Measurements from ENCODE around the gene SCUBE2.
"Not testable (repeated sequence)": the region's sequence is repeated elsewhere in the genome, so short reads cannot be mapped to it uniquely, and the experiment has no call there.

SCUBE2 gene

DNA sequence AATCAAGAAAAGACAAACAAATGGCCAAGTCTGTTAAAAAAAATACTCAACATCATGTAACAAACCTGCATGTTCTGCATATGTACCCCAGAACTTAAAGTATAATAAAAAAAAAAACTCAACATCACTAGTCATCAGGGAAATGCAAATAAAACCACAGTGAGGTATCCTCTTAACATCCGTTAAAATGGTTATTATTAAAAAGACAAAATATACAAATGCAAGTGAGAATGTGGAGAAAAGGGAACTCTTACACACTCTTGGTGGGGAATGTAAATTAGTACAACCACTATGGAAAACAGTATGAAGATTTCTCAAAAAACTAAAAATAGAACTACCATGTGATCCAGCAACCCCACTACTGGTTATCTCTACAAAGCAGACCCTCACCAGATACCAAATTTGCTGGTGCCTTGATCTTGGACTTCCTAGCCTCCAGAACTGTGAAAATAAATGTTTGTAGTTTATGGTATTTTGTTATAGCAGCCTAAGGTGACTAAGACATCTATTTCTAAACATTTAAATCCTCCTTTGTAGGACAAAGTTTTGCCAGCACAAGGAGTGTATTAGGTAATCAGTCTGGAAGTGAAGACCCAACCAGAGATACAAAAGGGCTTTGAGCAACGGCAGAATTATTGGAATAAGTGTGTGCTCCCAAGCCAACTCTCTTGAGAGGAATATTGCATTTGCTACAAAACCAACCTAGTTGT, 32.4 kb upstream of the SCUBE2 start:
- Mint-ChIP-seq H3K9me3 (no peaks in the 10 kb centered on the region), H3K4me3 (no peak overlapping the region), H3K36me3 (ENCODE audit: low read depth) (no peaks in the 10 kb centered on the region), H3K27ac (no peak overlapping the region), H3K4me1 (ENCODE audit: low read depth) (peaks cover 27% of the 10 kb centered on the region), H3K27me3 (no peaks in the 10 kb centered on the region)
- intact Hi-C loops (cut with micrococcal nuclease) = no loop called here

DNA sequence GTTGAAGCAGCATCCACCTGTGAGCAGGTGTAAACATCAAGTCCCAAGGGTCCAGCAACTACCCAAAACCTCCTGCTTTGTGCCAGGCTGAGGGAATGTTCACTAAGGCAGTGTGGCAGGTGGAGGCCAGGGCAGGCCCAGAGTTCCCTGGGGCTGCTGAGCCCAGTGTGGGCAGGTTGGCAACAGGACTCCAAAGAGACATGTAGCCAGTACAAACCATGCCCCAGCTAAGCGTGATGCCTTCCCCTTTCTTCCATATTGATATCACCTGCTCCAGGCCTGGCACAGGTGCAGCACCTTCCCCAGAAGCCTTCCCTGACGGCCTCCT, 30.0 kb upstream of the SCUBE2 start:
- Mint-ChIP-seq H3K4me1 (ENCODE audit: low read depth) (peaks cover 14% of the 10 kb centered on the region), H3K27me3 (no peaks in the 10 kb centered on the region), H3K36me3 (ENCODE audit: low read depth) (no peaks in the 10 kb centered on the region), H3K9me3 (no peaks in the 10 kb centered on the region), H3K27ac (no peak overlapping the region), H3K4me3 (no peak overlapping the region)
- intact Hi-C loops (cut with micrococcal nuclease) = no loop called here

DNA sequence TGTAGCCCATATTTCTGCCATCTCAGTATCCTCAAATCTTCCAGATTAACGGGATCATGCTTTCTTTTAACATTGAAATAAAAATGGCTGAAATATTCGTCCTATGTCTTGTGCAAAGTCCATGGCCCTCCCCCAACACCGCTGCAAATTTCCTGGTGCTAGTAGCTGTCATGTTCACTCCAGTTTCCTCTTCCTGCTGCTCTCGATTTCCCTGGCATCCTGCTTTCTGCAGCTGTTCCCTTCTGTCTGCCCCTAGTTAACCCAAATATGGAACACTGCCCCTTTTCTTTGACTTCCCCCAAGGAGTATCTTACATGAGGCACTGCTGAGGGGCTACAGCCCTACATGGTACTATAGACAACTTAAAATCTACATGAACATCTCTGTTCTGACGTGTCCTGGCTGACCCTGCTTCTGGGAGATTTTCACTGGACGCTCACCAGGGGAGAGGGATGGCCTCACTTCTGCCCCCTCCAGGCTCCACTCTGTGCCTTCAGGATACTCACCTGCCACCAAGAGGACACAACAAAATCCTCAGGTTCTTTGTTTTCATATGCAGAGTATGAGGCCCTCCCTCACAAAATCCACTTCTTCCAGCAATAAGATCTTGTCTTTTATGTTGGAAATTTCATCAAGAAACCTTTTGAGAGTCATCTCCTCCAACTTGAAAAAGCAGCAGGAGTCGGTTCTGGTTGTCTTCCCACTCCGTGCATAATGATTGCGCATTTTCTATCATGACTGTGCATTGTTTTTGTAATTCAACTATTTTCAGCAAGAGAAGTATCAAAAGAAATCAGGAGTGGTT, 29.5 kb upstream of the SCUBE2 start:
- no peak overlapping the region for H3K27ac Mint-ChIP-seq
- intact Hi-C loops (cut with micrococcal nuclease) = no loop called here
- no peaks in the 10 kb centered on the region for H3K36me3 Mint-ChIP-seq (ENCODE audit: low read depth)
- H3K4me3 Mint-ChIP-seq = no peak overlapping the region
- H3K4me1 Mint-ChIP-seq (ENCODE audit: low read depth) = peaks cover 10% of the 10 kb centered on the region
- no peaks in the 10 kb centered on the region for H3K27me3 Mint-ChIP-seq
- H3K9me3 Mint-ChIP-seq = no peaks in the 10 kb centered on the region

- intact Hi-C loops (cut with micrococcal nuclease) = no loop called here
These were observed 26.9 kb upstream of the SCUBE2 start for GRCh38 chr11:9118277-9118676.

DNA sequence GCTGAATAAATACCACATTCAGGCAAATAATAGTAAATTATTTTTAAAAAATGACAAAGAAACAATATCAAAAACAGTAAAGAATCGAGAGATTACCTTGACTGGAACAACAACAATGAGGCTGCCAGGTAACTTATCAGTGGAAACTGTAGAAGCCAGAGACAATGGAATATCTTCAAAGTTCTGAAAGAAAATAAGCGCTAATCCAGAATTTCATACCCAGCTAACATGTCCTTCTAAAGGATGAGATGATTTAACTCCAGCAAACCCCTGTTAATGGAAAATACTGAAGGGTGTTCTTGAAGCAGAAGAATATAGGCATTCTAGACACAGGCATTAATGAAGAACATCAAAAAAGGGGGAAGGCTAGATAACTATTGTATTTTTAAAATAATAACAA, 20.7 kb upstream of the SCUBE2 start:
- Mint-ChIP-seq H3K4me3 (no peak overlapping the region), H3K36me3 (ENCODE audit: low read depth) (no peaks in the 10 kb centered on the region), H3K9me3 (peaks cover 19% of the 10 kb centered on the region), H3K27ac (no peak overlapping the region), H3K4me1 (ENCODE audit: low read depth) (no peaks in the 10 kb centered on the region), H3K27me3 (peaks cover 1% of the 10 kb centered on the region)
- intact Hi-C loops (cut with micrococcal nuclease) = no loop called here

More at GRCh38 chr11:9118277-9118676, 26.9 kb upstream of the SCUBE2 start:
- H3K27ac Mint-ChIP-seq = no peak overlapping the region
- no peaks in the 10 kb centered on the region for H3K27me3 Mint-ChIP-seq
- no peak overlapping the region for H3K4me3 Mint-ChIP-seq
- H3K36me3 Mint-ChIP-seq (ENCODE audit: low read depth) = no peaks in the 10 kb centered on the region
- H3K4me1 Mint-ChIP-seq (ENCODE audit: low read depth) = no peaks in the 10 kb centered on the region
- no peaks in the 10 kb centered on the region for H3K9me3 Mint-ChIP-seq

DNA sequence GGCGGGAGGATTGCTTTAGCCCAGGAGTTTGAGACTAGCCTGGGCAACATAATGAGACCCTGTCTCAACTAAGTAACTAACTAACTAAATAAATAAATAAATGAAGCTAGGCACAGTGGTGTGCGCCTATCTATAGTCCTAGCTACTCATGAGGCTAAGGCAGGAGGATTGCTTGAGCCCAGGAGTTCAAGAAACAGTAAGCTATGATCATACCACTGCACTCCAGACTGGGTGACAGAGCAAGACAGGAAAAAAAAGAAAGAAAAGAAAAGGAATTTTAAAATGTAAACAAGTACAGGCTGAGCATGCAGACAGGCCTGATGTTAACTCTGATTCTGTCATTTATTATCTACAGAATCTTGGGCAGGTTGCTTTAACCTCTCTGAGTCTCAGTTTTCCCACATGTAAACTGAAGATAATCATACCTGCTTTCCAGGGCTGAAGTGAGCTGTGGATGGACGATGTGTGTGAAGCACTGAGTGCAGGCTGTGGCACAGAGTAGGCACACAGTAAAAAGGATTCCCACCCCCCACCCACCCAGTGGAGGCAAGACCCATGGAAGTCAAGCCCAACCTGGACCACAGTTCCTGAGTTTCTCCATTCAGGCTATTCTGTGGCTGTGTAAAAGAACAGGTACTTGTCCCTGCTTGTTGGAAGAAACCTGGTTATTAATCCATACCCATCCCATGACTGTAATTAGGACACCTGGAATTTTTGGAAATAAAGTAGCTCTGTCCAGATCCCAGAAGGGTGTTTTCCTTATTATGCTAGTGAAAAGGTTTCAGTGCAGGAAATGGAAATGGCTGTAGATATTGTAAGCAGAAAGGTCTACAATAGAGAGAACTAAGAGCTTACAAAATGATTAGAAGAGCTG, 18.7 kb upstream of the SCUBE2 start:
- Mint-ChIP-seq H3K36me3 (ENCODE audit: low read depth) (no peaks in the 10 kb centered on the region), H3K27me3 (peaks cover 1% of the 10 kb centered on the region), H3K4me1 (ENCODE audit: low read depth) (no peaks in the 10 kb centered on the region), H3K9me3 (peaks cover 19% of the 10 kb centered on the region), H3K27ac (no peak overlapping the region), H3K4me3 (no peak overlapping the region)
- intact Hi-C loops (cut with micrococcal nuclease) = no loop called here

GRCh38 chr11:9104580-9104979, 13.2 kb upstream of the SCUBE2 start:
- intact Hi-C loops (cut with micrococcal nuclease) = no loop called here
- Mint-ChIP-seq H3K27ac (no peak overlapping the region), H3K4me1 (ENCODE audit: low read depth) (no peaks in the 10 kb centered on the region), H3K36me3 (ENCODE audit: low read depth) (no peaks in the 10 kb centered on the region), H3K27me3 (peaks cover 5% of the 10 kb centered on the region), H3K9me3 (no peaks in the 10 kb centered on the region), H3K4me3 (no peak overlapping the region)

DNA sequence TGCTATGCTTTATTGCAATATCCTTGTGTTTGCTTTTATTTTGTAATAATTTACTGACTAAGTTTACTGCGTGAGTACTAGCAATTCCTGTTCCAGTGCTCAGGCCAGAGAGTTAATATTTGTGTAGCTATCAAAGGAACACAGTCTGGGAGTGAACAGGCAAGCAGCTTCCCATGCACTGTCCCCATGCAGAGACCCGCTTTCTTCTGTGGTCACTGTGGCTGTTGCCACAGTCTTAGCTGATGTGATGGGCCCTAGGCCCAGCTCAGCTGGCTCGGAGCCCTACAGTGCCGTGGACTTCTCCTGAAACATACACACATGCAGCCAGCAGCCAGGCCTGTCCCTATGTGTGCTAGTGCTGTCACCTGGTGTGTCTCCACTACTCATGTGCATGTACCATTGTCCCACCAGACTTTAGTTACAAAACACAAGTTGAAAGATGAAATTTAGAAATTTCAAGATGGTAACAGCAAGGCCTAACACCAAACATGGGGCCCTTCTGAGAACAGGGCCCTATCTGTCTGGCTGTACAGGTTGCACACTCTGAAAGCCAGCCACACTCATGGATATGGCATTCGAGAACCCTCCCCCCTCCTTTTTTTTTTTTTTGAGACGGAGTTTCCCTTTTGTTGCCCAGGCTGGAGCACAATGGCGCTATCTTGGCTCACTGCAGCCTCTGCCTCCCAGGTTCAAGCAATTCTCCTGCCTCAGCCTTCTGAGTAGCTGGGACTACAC, 12.3 kb upstream of the SCUBE2 start:
- peaks cover 6% of the 10 kb centered on the region for H3K27me3 Mint-ChIP-seq
- no peaks in the 10 kb centered on the region for H3K9me3 Mint-ChIP-seq
- no peaks in the 10 kb centered on the region for H3K36me3 Mint-ChIP-seq (ENCODE audit: low read depth)
- H3K27ac Mint-ChIP-seq = no peak overlapping the region
- intact Hi-C loops (cut with micrococcal nuclease) = no loop called here
- H3K4me3 Mint-ChIP-seq = no peak overlapping the region
- H3K4me1 Mint-ChIP-seq (ENCODE audit: low read depth) = no peaks in the 10 kb centered on the region

DNA sequence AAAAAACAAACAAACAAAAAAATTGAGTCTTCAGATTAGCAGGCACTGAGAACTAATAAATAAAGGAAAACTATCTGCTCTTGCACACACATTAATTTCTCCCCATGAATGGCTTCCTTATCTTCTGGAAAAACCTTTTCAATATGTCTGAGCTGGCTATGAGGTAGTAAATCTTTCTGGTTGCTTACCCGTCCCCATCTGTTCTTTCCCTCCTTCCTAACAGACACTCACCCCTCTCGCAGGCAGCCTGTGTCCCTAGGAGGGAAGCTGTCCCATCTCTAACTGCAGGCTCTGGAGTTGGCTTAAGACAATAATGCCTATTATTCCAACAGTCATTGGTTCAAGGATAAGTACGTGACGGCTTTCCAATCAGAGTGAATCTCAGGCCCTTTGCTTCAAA, 8.2 kb upstream of the SCUBE2 start:
- Mint-ChIP-seq H3K9me3 (no peaks in the 10 kb centered on the region), H3K4me1 (ENCODE audit: low read depth) (no peaks in the 10 kb centered on the region), H3K4me3 (no peak overlapping the region), H3K27me3 (peaks cover 16% of the 10 kb centered on the region), H3K36me3 (ENCODE audit: low read depth) (no peaks in the 10 kb centered on the region), H3K27ac (no peak overlapping the region)
- intact Hi-C loops (cut with micrococcal nuclease) = no loop called here

DNA sequence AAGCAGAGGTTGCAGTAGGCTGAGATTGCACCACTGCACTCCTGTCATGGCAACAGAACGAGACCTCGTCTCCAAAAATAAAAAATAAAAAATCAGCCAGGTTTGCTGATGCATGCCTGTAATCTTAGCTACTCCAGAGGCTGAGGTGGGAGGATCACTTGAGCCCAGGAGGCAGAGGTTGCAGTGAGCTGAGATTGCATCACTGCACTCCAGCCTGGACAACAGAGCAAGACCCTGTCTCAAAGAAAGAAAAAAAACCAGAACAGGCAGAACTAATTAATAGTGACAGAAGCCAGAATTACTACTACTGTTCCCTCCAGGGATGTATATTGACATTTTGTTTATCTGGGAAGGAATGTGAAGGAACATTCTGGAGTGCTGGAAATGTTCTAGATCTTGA, 7.1 kb upstream of the SCUBE2 start:
- H3K27ac Mint-ChIP-seq = not testable (repeated sequence)

DNA sequence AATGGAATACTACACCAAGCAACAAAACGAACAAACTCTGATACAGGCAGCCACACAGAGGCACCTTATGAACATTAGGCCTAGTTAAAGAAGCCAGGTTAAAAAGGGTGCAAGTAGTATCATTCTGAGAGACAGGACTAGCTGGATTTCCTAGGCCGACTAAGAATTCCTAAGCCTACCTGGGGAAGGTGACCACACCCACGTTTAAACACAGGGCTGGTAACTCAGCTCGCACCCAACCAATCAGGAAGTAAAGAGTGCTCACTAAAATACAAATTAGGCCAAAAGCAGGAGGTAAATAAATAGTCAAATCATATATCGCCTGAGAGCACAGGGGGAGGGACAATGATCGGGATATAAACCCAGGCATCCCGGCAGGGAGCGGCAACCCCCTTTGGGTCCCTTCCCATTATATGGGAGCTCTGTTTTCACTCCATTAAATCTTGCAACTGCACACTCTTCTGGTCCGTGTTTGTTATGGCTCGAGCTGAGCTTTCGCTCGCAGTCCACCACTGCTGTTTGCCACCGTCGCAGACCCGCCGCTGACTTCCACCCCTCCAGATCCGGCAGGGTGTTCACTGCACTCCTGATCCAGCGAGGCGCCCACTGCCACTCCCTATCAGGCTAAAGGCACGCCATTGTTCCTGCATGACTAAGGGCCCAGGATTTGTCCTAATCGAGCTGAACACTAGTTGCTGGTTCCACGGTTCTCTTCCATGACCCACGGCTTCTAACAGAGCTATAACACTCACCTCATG, 6.0 kb upstream of the SCUBE2 start:
- H3K36me3 Mint-ChIP-seq (ENCODE audit: low read depth); intact Hi-C loops (cut with micrococcal nuclease): not testable (repeated sequence)
- peaks cover 37% of the 10 kb centered on the region for H3K27me3 Mint-ChIP-seq

More for the DNA sequence above, 7.1 kb upstream of the SCUBE2 start:
- intact Hi-C loops (cut with micrococcal nuclease); H3K4me3 Mint-ChIP-seq; H3K4me1 Mint-ChIP-seq (ENCODE audit: low read depth); H3K9me3 Mint-ChIP-seq; H3K36me3 Mint-ChIP-seq (ENCODE audit: low read depth): not testable (repeated sequence)
- H3K27me3 Mint-ChIP-seq = peaks cover 26% of the 10 kb centered on the region

DNA sequence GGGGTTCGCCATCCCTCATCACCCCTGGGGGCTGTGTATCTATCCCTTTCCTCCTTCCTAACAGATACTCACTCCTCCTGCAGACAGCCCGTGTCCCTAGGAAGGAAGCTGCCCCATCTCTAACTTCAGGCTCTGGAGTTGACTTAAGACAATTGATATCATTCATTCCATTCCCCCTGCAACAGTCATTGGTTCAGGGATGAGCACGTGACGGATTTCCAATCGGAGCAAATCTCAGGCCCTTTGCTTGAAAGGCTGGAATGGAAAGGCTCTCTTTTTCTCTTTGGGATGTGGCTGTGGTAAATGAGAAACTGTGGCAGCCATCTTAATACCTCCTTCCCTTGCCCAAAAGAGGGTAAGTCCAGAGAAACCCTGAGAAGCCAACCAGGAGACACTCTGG, 5.0 kb upstream of the SCUBE2 start:
- no peaks in the 10 kb centered on the region for H3K36me3 Mint-ChIP-seq (ENCODE audit: low read depth)
- no peaks in the 10 kb centered on the region for H3K9me3 Mint-ChIP-seq
- H3K27me3 Mint-ChIP-seq = peaks cover 44% of the 10 kb centered on the region
- intact Hi-C loops (cut with micrococcal nuclease) = no loop called here
- H3K4me3 Mint-ChIP-seq = no peak overlapping the region
- no peak overlapping the region for H3K27ac Mint-ChIP-seq
- H3K4me1 Mint-ChIP-seq (ENCODE audit: low read depth) = no peaks in the 10 kb centered on the region

More for the DNA sequence above, 6.0 kb upstream of the SCUBE2 start:
- H3K27ac Mint-ChIP-seq; H3K4me1 Mint-ChIP-seq (ENCODE audit: low read depth); H3K4me3 Mint-ChIP-seq; H3K9me3 Mint-ChIP-seq: not testable (repeated sequence)

DNA sequence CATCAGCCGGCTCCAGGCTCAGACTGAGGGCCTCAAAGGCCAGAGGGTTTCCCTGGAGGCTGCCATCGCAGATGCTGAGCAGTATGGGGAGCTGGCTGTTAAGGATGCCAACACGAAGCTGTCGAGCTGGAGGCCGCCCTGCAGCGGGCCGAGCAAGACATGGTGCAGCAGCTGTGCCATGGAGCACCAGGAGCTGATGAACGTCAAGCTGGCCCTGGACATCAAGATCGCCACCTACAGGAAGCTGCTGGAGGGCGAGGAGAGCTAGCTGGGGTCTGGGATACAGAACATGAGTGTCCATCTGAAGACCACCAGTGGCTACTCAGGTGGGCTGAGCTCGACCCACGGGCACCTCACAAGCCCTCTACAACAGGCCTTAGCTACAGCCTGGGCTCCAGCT, 4.0 kb upstream of the SCUBE2 start:
- intact Hi-C loops (cut with micrococcal nuclease) = no loop called here
- Mint-ChIP-seq H3K4me1 (ENCODE audit: low read depth) (peaks cover 3% of the 10 kb centered on the region), H3K4me3 (no peak overlapping the region), H3K36me3 (ENCODE audit: low read depth) (no peaks in the 10 kb centered on the region), H3K9me3 (no peaks in the 10 kb centered on the region), H3K27ac (no peak overlapping the region), H3K27me3 (peaks cover 46% of the 10 kb centered on the region)
